SK-N-MC (cell line): ENCODE measurements around the gene MTUS2.

Experiments used
- DNase-seq: peaks from one replicate; pipeline ENCODE4 v3.0.0-alpha.2; 2011; ENCODE audit warnings: low read depth, low spot score
- H3K27ac ChIP-seq: fragments of 200-600 bp; sonication (generic); 2 replicates; pipeline ENCODE4 v1.5.1; 2016; ENCODE audit warnings: mixed run types
- H3K36me3 ChIP-seq: fragments of 200-600 bp; sonication (generic); 2 replicates; pipeline ENCODE4 v1.6.1; 2017; ENCODE audit warnings: antibody characterized with exemption, low read length, mixed read lengths; ENCODE audit not compliant: insufficient read depth
- H3K4me3 ChIP-seq: fragments of 200-600 bp; sonication (generic); 2 replicates; pipeline ENCODE4 v1.5.1; 2016
- H3K9ac ChIP-seq: fragments of 200-600 bp; sonication (generic); 2 replicates; pipeline ENCODE4 v1.8.0; 2017; ENCODE audit warnings: mixed run types, mixed read lengths; ENCODE audit not compliant: insufficient read length
- H3K9me3 ChIP-seq: fragments of 200-600 bp; sonication (generic); 2 replicates; pipeline ENCODE4 v1.6.1; 2017; ENCODE audit warnings: low read depth, mild to moderate bottlenecking, antibody characterized with exemption, low read length, moderate library complexity, mixed read lengths
- EZH2 ChIP-seq: fragments of 200-600 bp; sonication (generic); IDR thresholded peaks from one replicate; pipeline ENCODE4 v1.6.1; 2017; ENCODE audit warnings: antibody characterized with exemption
- FOXP2 ChIP-seq: optimal IDR thresholded peaks from 2 replicates; pipeline ENCODE3; 2011; ENCODE audit warnings: mild to moderate bottlenecking, moderate library complexity; ENCODE audit not compliant: insufficient read depth; ENCODE audit errors: extremely low read length, control extremely low read depth
- POLR2AphosphoS5 ChIP-seq: IDR thresholded peaks from 2 replicates; pipeline ENCODE4 v1.6.1; 2012; ENCODE audit warnings: mild to moderate bottlenecking, low read depth, low read length, borderline replicate concordance

MTUS2 gene

GRCh38 chr13:29292045-29292444 is 471.9 kb downstream of the MTUS2 start:
- no peak for DNase-seq
- TF ChIP-seq POLR2AphosphoS5: no peak
- no peak for TF ChIP-seq FOXP2
- no peak for TF ChIP-seq EZH2
- no peak overlapping the region for H3K4me3 ChIP-seq
- no peaks in the 10 kb centered on the region for H3K9me3 ChIP-seq
- H3K9ac ChIP-seq: no peak overlapping the region
- no peak overlapping the region for H3K27ac ChIP-seq
- no peaks in the 10 kb centered on the region for H3K36me3 ChIP-seq

GRCh38 chr13:29294821-29295220 is 474.7 kb downstream of the MTUS2 start:
- DNase-seq: no peak
- no peak overlapping the region for H3K27ac ChIP-seq
- no peaks in the 10 kb centered on the region for H3K36me3 ChIP-seq
- no peaks in the 10 kb centered on the region for H3K9me3 ChIP-seq
- H3K9ac ChIP-seq: no peak overlapping the region
- TF ChIP-seq POLR2AphosphoS5: no peak
- TF ChIP-seq FOXP2: no peak
- no peak for TF ChIP-seq EZH2
- H3K4me3 ChIP-seq: no peak overlapping the region

GRCh38 chr13:29301027-29301426 is 480.9 kb downstream of the MTUS2 start:
- Histone ChIP-seq H3K4me3 (no peak overlapping the region), H3K9ac (no peak overlapping the region), H3K9me3 (no peaks in the 10 kb centered on the region), H3K36me3 (no peaks in the 10 kb centered on the region), H3K27ac (no peak overlapping the region)
- no peak for TF ChIP-seq FOXP2
- TF ChIP-seq POLR2AphosphoS5: no peak
- no peak for TF ChIP-seq EZH2
- no peak for DNase-seq

- no peak overlapping the region for H3K27ac ChIP-seq
- H3K9me3 ChIP-seq: no peaks in the 10 kb centered on the region
- H3K9ac ChIP-seq: no peak overlapping the region
- no peaks in the 10 kb centered on the region for H3K36me3 ChIP-seq
- DNase-seq: no peak
- TF ChIP-seq EZH2 (no peak), FOXP2 (no peak), POLR2AphosphoS5 (no peak)
- H3K4me3 ChIP-seq: no peak overlapping the region
These were observed 484.0 kb downstream of the MTUS2 start for GRCh38 chr13:29304148-29304547.

GRCh38 chr13:29310806-29311205 is 490.7 kb downstream of the MTUS2 start:
- Histone ChIP-seq H3K9ac (no peak overlapping the region), H3K27ac (no peak overlapping the region), H3K4me3 (no peak overlapping the region), H3K9me3 (no peaks in the 10 kb centered on the region), H3K36me3 (no peaks in the 10 kb centered on the region)
- DNase-seq: no peak
- TF ChIP-seq POLR2AphosphoS5 (no peak), FOXP2 (no peak), EZH2 (no peak)

GRCh38 chr13:29315847-29316246 is 495.7 kb downstream of the MTUS2 start:
- no peak for DNase-seq
- H3K9me3 ChIP-seq: no peaks in the 10 kb centered on the region
- TF ChIP-seq POLR2AphosphoS5: no peak
- no peak for TF ChIP-seq EZH2
- TF ChIP-seq FOXP2: no peak
- H3K9ac ChIP-seq: no peak overlapping the region
- no peaks in the 10 kb centered on the region for H3K36me3 ChIP-seq
- no peak overlapping the region for H3K27ac ChIP-seq
- no peak overlapping the region for H3K4me3 ChIP-seq

- H3K9ac ChIP-seq: no peak overlapping the region
- H3K36me3 ChIP-seq: no peaks in the 10 kb centered on the region
- H3K4me3 ChIP-seq: no peak overlapping the region
- no peak overlapping the region for H3K27ac ChIP-seq
- no peak for DNase-seq
- TF ChIP-seq FOXP2 (no peak), EZH2 (no peak), POLR2AphosphoS5 (no peak)
- no peaks in the 10 kb centered on the region for H3K9me3 ChIP-seq
These were observed 497.7 kb downstream of the MTUS2 start for GRCh38 chr13:29317828-29318227.

GRCh38 chr13:29318741-29319140 is 498.6 kb downstream of the MTUS2 start:
- Histone ChIP-seq H3K9ac (no peak overlapping the region), H3K27ac (no peak overlapping the region), H3K4me3 (no peak overlapping the region), H3K36me3 (no peaks in the 10 kb centered on the region), H3K9me3 (no peaks in the 10 kb centered on the region)
- DNase-seq: no peak
- no peak for TF ChIP-seq FOXP2
- no peak for TF ChIP-seq POLR2AphosphoS5
- TF ChIP-seq EZH2: no peak

GRCh38 chr13:29319451-29319850 is 499.3 kb downstream of the MTUS2 start:
- no peak overlapping the region for H3K9ac ChIP-seq
- no peak overlapping the region for H3K4me3 ChIP-seq
- TF ChIP-seq FOXP2 (no peak), EZH2 (no peak), POLR2AphosphoS5 (no peak)
- no peaks in the 10 kb centered on the region for H3K36me3 ChIP-seq
- H3K27ac ChIP-seq: no peak overlapping the region
- H3K9me3 ChIP-seq: no peaks in the 10 kb centered on the region
- DNase-seq: no peak
